SH-SY5Y (cell line): ENCODE results near the gene CDK5RAP1.

Source experiments
- GATA2 ChIP-seq: IDR thresholded peaks from 2 replicates; pipeline ENCODE4 v1.6.1; 2011; ENCODE audit warnings: mild to moderate bottlenecking, low read depth, low read length
- GATA3 ChIP-seq: IDR thresholded peaks from 2 replicates; pipeline ENCODE4 v1.6.1; 2011; ENCODE audit warnings: low read depth, mild to moderate bottlenecking, low read length, moderate library complexity

DNA sequence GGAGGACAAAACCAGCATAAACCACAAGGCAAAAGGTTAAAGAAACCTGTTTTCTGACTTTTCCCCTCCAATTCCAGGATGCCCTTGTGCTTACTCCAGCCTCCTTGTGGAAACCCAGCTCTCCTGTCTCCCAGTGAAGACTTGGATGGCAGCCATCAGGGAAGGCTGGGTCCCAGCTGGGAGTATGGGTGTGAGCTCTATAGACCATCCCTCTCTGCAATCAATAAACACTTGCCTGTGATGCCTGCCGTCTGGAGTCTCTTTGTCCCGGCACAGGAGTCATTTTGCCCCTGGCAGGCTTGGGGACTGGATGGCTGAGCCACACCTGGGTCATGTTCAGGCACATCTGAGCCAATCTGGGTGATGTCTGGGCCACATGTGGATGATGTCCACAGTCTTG is 91.7 kb downstream of the CDK5RAP1 start:
- TF ChIP-seq GATA2, result no peak
- no peak for TF ChIP-seq GATA3
